Measurements from ENCODE around the gene RPS14. TPM values are rescaled to one million over a fixed set of nuclear protein-coding genes. Genes with fewer than 3 reads are reported as not detected.

Gene RPS14
- total and polyA plus RNA-seq, 9 of the 15 experiments (the other 6 are each of a cell fraction or from before 2014, with no cell fraction given), result 1,824 to 5,983 (median 3,017) TPM

DNA sequence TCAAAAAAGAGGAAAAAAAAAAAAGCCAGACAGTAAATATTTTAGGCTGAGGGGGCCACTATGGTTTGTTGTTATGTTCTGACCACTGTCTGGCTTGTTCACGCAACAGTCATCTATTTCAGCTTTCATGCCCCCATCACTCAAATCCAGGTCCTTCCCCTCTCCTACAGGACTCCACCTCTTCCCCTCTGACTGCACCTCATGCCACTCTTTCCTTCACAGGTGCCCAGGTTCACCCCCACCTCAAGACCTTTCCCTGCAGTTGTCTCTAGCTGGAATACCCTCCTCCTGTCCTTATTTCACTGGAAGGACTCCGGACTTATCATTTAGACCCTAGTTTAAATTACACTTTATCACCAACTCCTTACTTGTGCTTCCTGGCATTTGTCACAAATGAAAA, 3.5 kb downstream of the RPS14 start:
- Histone ChIP-seq H3K27ac (ENCODE audit: extremely low read depth, low read depth, low read length) (no peak overlapping the region), H3K9me3 (replicated peaks; ENCODE audit: control insufficient read depth, insufficient read depth, low read depth, low read length) (no peaks in the 10 kb centered on the region), H3K4me2 (ENCODE audit: insufficient read depth, low read length) (0 out of 2 replicates have a peak overlapping the region, but pooled peaks have one; percentile 33), H3K4me1 (replicated peaks in 1 of 2; ENCODE audit: control insufficient read depth in 2 of 2, insufficient read depth in 2 of 2, low read length in 2 of 2) (peaks cover 11 to 18% of the 10 kb centered on the region in 2 experiments; a peak in 4 of 5 replicates), H4K20me1 (replicated peaks; ENCODE audit: control insufficient read depth, insufficient read depth, low read length) (peaks cover 38% of the 10 kb centered on the region), H2AFZ (ENCODE audit: low read depth, low read length) (no peak overlapping the region), H3K27me3 (ENCODE audit: control insufficient read depth in 2 of 2, insufficient read depth in 2 of 2, low read length in 2 of 2) (no peaks in the 10 kb centered on the region), H3K36me3 (ENCODE audit: control insufficient read depth, insufficient read depth, low read length) (peaks cover 65% of the 10 kb centered on the region), H3K79me2 (ENCODE audit: control insufficient read depth, insufficient read depth, low read length) (peaks cover 40% of the 10 kb centered on the region), H3K9ac (ENCODE audit: insufficient read depth in 1 of 2, low read depth in 2 of 2, low read length in 2 of 2) (no peak overlapping the region), H3K9me1 (ENCODE audit: control insufficient read depth, insufficient read depth, low read length) (no peaks in the 10 kb centered on the region), H3K4me3 (no peak overlapping the region)
- ATAC-seq (no peak), DNase-seq (ENCODE audit: extremely low read depth in 1 of 4, low spot score in 3 of 4) (no peak), FAIRE-seq (no peak)
- 86% methylated on average over 2 of the region's 2 CpGs for WGBS (ENCODE audit: insufficient coverage, low coverage, missing lambda C conversion rate)
- no TSS peak for BruUV-seq (replicated peaks)
- ChIA-PET POLR2A (interaction anchor here (0.6 to 3.7 kb wide), 5 partner anchors 10 to 401 kb away, joined by 3 to 17 read pairs (median 3); no protein-coding TSS in a partner anchor), CTCF (ENCODE audit: low intra/inter-chr PET ratio) (no interaction called here)
- intact Hi-C loops (cut with micrococcal nuclease), result no loop called here
- in situ Hi-C loops (cut with MboI), result no loop called here
- peak; percentile 64 for TF ChIP-seq SUPT5H (IDR thresholded peaks at IDR 0.05)
- no peak for TF ChIP-seq ZNF445 (CRISPR knock-in tag; IDR thresholded peaks at IDR 0.05; ENCODE audit: low read depth)
- TF ChIP-seq, protein P1, sequence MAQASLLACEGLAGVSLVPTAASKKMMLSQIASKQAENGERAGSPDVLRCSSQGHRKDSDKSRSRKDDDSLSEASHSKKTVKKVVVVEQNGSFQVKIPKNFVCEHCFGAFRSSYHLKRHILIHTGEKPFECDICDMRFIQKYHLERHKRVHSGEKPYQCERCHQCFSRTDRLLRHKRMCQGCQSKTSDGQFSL (CRISPR knock-in tag; IDR thresholded peaks at IDR 0.05), result peak; percentile 38; the same call in 1 of the 2 replicates
- TF ChIP-seq, protein P1 (tag; IDR thresholded peaks at IDR 0.05), result no peak
- peak; percentile 52; the same call in 1 of the 2 replicates for TF ChIP-seq POLR2A (conservative IDR thresholded peaks at IDR 0.05)
- no peak for TF ChIP-seq KLF16 (IDR thresholded peaks at IDR 0.05)
- TF ChIP-seq, protein P2, sequence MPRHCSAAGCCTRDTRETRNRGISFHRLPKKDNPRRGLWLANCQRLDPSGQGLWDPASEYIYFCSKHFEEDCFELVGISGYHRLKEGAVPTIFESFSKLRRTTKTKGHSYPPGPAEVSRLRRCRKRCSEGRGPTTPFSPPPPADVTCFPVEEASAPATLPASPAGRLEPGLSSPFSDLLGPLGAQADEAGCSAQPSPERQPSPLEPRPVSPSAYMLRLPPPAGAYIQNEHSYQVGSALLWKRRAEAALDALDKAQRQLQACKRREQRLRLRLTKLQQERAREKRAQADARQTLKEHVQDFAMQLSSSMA (CRISPR knock-in tag; IDR thresholded peaks at IDR 0.05), result no peak
- TF ChIP-seq ZNF282 (CRISPR knock-in tag; IDR thresholded peaks at IDR 0.05), result no peak
- no peak for TF ChIP-seq RBM15 (IDR thresholded peaks at IDR 0.05; ENCODE audit: insufficient read depth, low read length)
- TF ChIP-seq E2F3 (CRISPR knock-in tag; IDR thresholded peaks at IDR 0.05), result no peak
- TF ChIP-seq ZEB2 (IDR thresholded peaks at IDR 0.05), result no peak
- TF ChIP-seq GATA2 (CRISPR knock-in tag; IDR thresholded peaks at IDR 0.05), result no peak
